HCT116 (cell line): ENCODE data around the gene HUWE1. TPM values are rescaled to one million over a fixed set of nuclear protein-coding genes. Genes with fewer than 3 reads are reported as not detected.

Source experiments
- ATAC-seq: fragments of 200-7000 bp; cut with Tn5 transposase; 2 replicates; pipeline ENCODE4 v1.9.1; 2020; ENCODE audit warnings: mild to moderate bottlenecking, moderate library complexity
- BruUV-seq: library from RNA; stranded (reverse); fragments of 400-500 nt; replicated peaks from 2 replicates; lab custom pipeline; 2021; lab: Mats Ljungman, UMichigan
- CTCF ChIA-PET: fragments of 300-600 bp; sonication (Branson Sonifier 250); formaldehyde crosslinking; loops from one replicate; lab custom pipeline; 2021; ENCODE audit warnings: antibody characterized with exemption; lab: Charles Lee
- POLR2A ChIA-PET: fragments of 300-600, 350-600 bp; sonication (Branson Sonifier 250); formaldehyde crosslinking; loops from one replicate; lab custom pipeline; 2021; ENCODE audit warnings: antibody characterized with exemption; lab: Charles Lee
- RAD21 ChIA-PET, 2 experiments: fragments of 300-600 bp; sonication (Branson Sonifier 250); formaldehyde crosslinking; loops; one replicate each; lab custom pipeline; 2023; ENCODE audit warnings: low total read pairs in 2 of 2; ENCODE audit not compliant: uncharacterized antibody in 2 of 2, unreplicated experiment in 2 of 2, low non-redundant PET in 1 of 2; lab: Charles Lee
- DNase-seq: peaks from one replicate; pipeline ENCODE4 v3.0.0-alpha.2; 2010; ENCODE audit warnings: low read depth, low spot score
- H2AFZ ChIP-seq: fragments of 200-600 bp; shearing (Covaris generic), sonication (generic); 2 replicates; pipeline ENCODE4 v1.6.1; 2017; ENCODE audit warnings: low read depth, mixed run types, mixed read lengths, antibody characterized with exemption, low read length; ENCODE audit not compliant: poor library complexity, severe bottlenecking
- H3K27ac ChIP-seq: 2 replicates; pipeline ENCODE4 v1.5.1; 2012; ENCODE audit warnings: low read depth, low read length
- H3K27me3 ChIP-seq: fragments of 200-600 bp; sonication (generic); 2 replicates; pipeline ENCODE4 v1.6.1; 2016; ENCODE audit warnings: mixed run types, low read length, mixed read lengths; ENCODE audit not compliant: insufficient read depth
- H3K36me3 ChIP-seq, 2 experiments: fragments of 200-500 bp in 1 of 2; fragments of 200-600 bp in 1 of 2; sonication (Bioruptor generic) in 1 of 2; sonication (generic) in 1 of 2; 2 replicates each; pipeline versions ENCODE4 v1.5.1 to v1.6.1; 2014 to 2016; ENCODE audit warnings: low read length in 2 of 2, inconsistent platforms in 1 of 2, mixed read lengths in 1 of 2, mixed run types in 1 of 2; ENCODE audit not compliant: insufficient read depth in 2 of 2, control insufficient read depth in 1 of 2
- H3K4me1 ChIP-seq, 2 experiments: fragments of 200-600 bp in 1 of 2; sonication (generic) in 1 of 2; 2 replicates each; pipeline versions ENCODE4 v1.5.1 to v1.6.1; 2012 to 2017; ENCODE audit warnings: low read length in 2 of 2, inconsistent platforms in 1 of 2, mild to moderate bottlenecking in 1 of 2, mixed read lengths in 1 of 2, mixed run types in 1 of 2, moderate library complexity in 1 of 2; ENCODE audit not compliant: insufficient read depth in 2 of 2, control insufficient read depth in 1 of 2
- H3K4me2 ChIP-seq: fragments of 200-600 bp; sonication (generic); 2 replicates; pipeline ENCODE4 v1.6.1; 2017; ENCODE audit warnings: mixed run types, low read length, mixed read lengths
- H3K4me3 ChIP-seq, 2 experiments: fragments of 200-600 bp in 1 of 2; sonication (generic) in 1 of 2; replicated peaks in 1 of 2; 2 replicates each; pipeline ENCODE4 v1.5.1; 2011 to 2016; ENCODE audit warnings: low read length in 2 of 2, control low read depth in 1 of 2, low read depth in 1 of 2, mild to moderate bottlenecking in 1 of 2, mixed read lengths in 1 of 2, mixed run types in 1 of 2
- H3K79me2 ChIP-seq: fragments of 200-600 bp; sonication (generic); 2 replicates; pipeline ENCODE4 v1.6.1; 2017; ENCODE audit warnings: mild to moderate bottlenecking, mixed run types, low read length, moderate library complexity, mixed read lengths; ENCODE audit not compliant: insufficient read depth
- H3K9ac ChIP-seq: fragments of 200-600 bp; sonication (generic); 2 replicates; pipeline ENCODE4 v1.6.1; 2016; ENCODE audit warnings: low read length, mixed read lengths
- H3K9me2 ChIP-seq: fragments of 200-600 bp; sonication (generic), shearing (Covaris generic); 2 replicates; pipeline ENCODE4 v1.6.1; 2017; ENCODE audit warnings: mixed run types, mild to moderate bottlenecking, moderate library complexity; ENCODE audit not compliant: insufficient read depth
- H3K9me3 ChIP-seq, 2 experiments: fragments of 200-500 bp in 1 of 2; fragments of 200-600 bp in 1 of 2; sonication (Bioruptor generic) in 1 of 2; sonication (generic) in 1 of 2; 2 replicates each; pipeline ENCODE4 v1.6.1; 2014 to 2017; ENCODE audit warnings: low read length in 2 of 2, mixed read lengths in 2 of 2, inconsistent platforms in 1 of 2, low read depth in 1 of 2, mild to moderate bottlenecking in 1 of 2, mixed run types in 1 of 2, moderate library complexity in 1 of 2; ENCODE audit not compliant: control insufficient read depth in 1 of 2, insufficient read depth in 1 of 2
- H4K20me1 ChIP-seq: fragments of 200-600 bp; sonication (generic), shearing (Covaris generic); 2 replicates; pipeline ENCODE4 v1.6.1; 2017; ENCODE audit warnings: mixed run types, mild to moderate bottlenecking, moderate library complexity; ENCODE audit not compliant: insufficient read depth
- ATF3 ChIP-seq: IDR thresholded peaks from 2 replicates; pipeline ENCODE4 v1.6.1; 2012
- CBX3 ChIP-seq: IDR thresholded peaks from 2 replicates; pipeline ENCODE4 v1.6.1; 2012; ENCODE audit warnings: low read depth
- CTCF ChIP-seq, 3 experiments: fragments of 200-600 bp in 1 of 3; sonication (generic) in 1 of 3; IDR thresholded peaks in 2 of 3; conservative IDR thresholded peaks in 1 of 3; 2 replicates each; pipeline ENCODE4 v1.5.1; 2012 to 2017; ENCODE audit warnings: low read depth in 2 of 3, low read length in 2 of 3, antibody characterized with exemption in 1 of 3, borderline replicate concordance in 1 of 3, control low read depth in 1 of 3, mild to moderate bottlenecking in 1 of 3, mixed read lengths in 1 of 3, mixed run types in 1 of 3, moderate library complexity in 1 of 3; ENCODE audit not compliant: insufficient read depth in 1 of 3
- EGR1 ChIP-seq: IDR thresholded peaks from 2 replicates; pipeline ENCODE4 v1.6.1; 2012; ENCODE audit warnings: low read depth
- EZH2 ChIP-seq: fragments of 200-600 bp; sonication (generic); IDR thresholded peaks from 2 replicates; pipeline ENCODE4 v1.6.1; 2017; ENCODE audit warnings: antibody characterized with exemption, mixed run types
- JUND ChIP-seq: IDR thresholded peaks from 2 replicates; pipeline ENCODE4 v1.6.1; 2012
- MAX ChIP-seq: IDR thresholded peaks from 2 replicates; pipeline ENCODE4 v1.6.1; 2012
- POLR2A ChIP-seq: IDR thresholded peaks from 2 replicates; pipeline ENCODE4 v1.7.0; 2011; ENCODE audit warnings: borderline replicate concordance; ENCODE audit not compliant: insufficient read depth, insufficient read length; ENCODE audit errors: extremely low read depth
- TCF7L2 ChIP-seq: IDR thresholded peaks from 2 replicates; pipeline ENCODE4 v1.7.0; 2011; ENCODE audit warnings: borderline replicate concordance, inconsistent platforms; ENCODE audit not compliant: insufficient read depth, insufficient read length; ENCODE audit errors: extremely low read depth
- ZFX ChIP-seq: fragments of 450-650 bp; IDR thresholded peaks from 2 replicates; pipeline ENCODE4 v1.6.1; 2017
- intact Hi-C: fragments of 100-400 bp; cut with micrococcal nuclease; formaldehyde crosslinking; loops from 2 replicates; pipeline ENCODE4 v1.10.0; 2022
- total RNA-seq: library from RNA; stranded (reverse); gene quantifications from one replicate; pipeline ENCODE4 v1.2.1, GENCODE V29; 2021; ENCODE audit not compliant: unreplicated experiment

The HUWE1 gene
- total RNA-seq, 1 experiment from 2014 or later: 197 TPM

GRCh38 chrX:53678667-53679066, 7.9 kb downstream of the HUWE1 start:
- Histone ChIP-seq H3K79me2 (peaks cover 100% of the 10 kb centered on the region), H3K4me2 (no peak overlapping the region), H3K4me1 (peaks cover 3 to 13% of the 10 kb centered on the region in 2 experiments; a peak in 3 of 4 replicates), H3K27me3 (no peaks in the 10 kb centered on the region), H2AFZ (no peak overlapping the region), H3K36me3 (peaks cover 29 to 47% of the 10 kb centered on the region in 2 experiments), H3K9me2 (no peaks in the 10 kb centered on the region), H3K4me3 (no peak overlapping the region), H4K20me1 (peaks cover 5% of the 10 kb centered on the region; the same call in 1 of the 2 replicates), H3K9ac (no peak overlapping the region), H3K9me3 (no peaks in the 10 kb centered on the region), H3K27ac (no peak overlapping the region)
- TF ChIP-seq EZH2 (no peak), EGR1 (no peak), CBX3 (no peak), CTCF (IDR thresholded peaks at IDR 0.05 in 2 of 3, conservative IDR thresholded peaks at IDR 0.05 in 1 of 3; ENCODE audit: borderline replicate concordance in 1 of 3, insufficient read depth in 1 of 3, low read depth in 2 of 3, low read length in 2 of 3) (peak in 2 of 3 experiments; percentile 24 to 34; a peak in 3 of 6 replicates)
- ChIA-PET RAD21 (interaction anchor here in 1 of 2 experiments (0.6 kb wide), 1 partner anchor 143 kb away, joined by 3 read pairs; no protein-coding TSS in a partner anchor), CTCF (no interaction called here), POLR2A (no interaction called here)
- no peak for DNase-seq
- no peak for ATAC-seq
- intact Hi-C loops: no loop called here
- BruUV-seq: no TSS peak

GRCh38 chrX:53677286-53677685, 9.2 kb downstream of the HUWE1 start:
- ChIA-PET RAD21 (no interaction called here), CTCF (no interaction called here), POLR2A (interaction anchor here (1.7 kb wide), 1 partner anchor 9 kb away, joined by 6 read pairs; the partner anchor contains the start of gene HUWE1)
- Histone ChIP-seq H3K4me3 (no peak overlapping the region), H3K4me1 (peaks cover 3 to 9% of the 10 kb centered on the region in 2 experiments; a peak in 3 of 4 replicates), H3K79me2 (peaks cover 100% of the 10 kb centered on the region), H3K4me2 (no peak overlapping the region), H3K27me3 (no peaks in the 10 kb centered on the region), H3K36me3 (peaks cover 29 to 51% of the 10 kb centered on the region in 2 experiments), H4K20me1 (peaks cover 5% of the 10 kb centered on the region; the same call in 1 of the 2 replicates), H3K9ac (no peak overlapping the region), H3K9me2 (no peaks in the 10 kb centered on the region), H3K9me3 (no peaks in the 10 kb centered on the region), H2AFZ (no peak overlapping the region), H3K27ac (no peak overlapping the region)
- ATAC-seq (no peak), DNase-seq (no peak)
- no peak for TF ChIP-seq ZFX
- TF ChIP-seq JUND: no peak
- no peak for TF ChIP-seq EZH2
- TF ChIP-seq MAX: no peak
- no peak for TF ChIP-seq POLR2A
- no peak for TF ChIP-seq TCF7L2
- TF ChIP-seq ATF3: no peak
- intact Hi-C loops: no loop called here
- no TSS peak for BruUV-seq
